SK-N-MC (cell line): ENCODE data around the gene ITIH2.

Experiments
- DNase-seq: peaks from one replicate; pipeline ENCODE4 v3.0.0-alpha.2; 2011; ENCODE audit warnings: low read depth, low spot score
- H3K27ac ChIP-seq: fragments of 200-600 bp; sonication (generic); 2 replicates; pipeline ENCODE4 v1.5.1; 2016; ENCODE audit warnings: mixed run types
- H3K36me3 ChIP-seq: fragments of 200-600 bp; sonication (generic); 2 replicates; pipeline ENCODE4 v1.6.1; 2017; ENCODE audit warnings: antibody characterized with exemption, low read length, mixed read lengths; ENCODE audit not compliant: insufficient read depth
- H3K4me3 ChIP-seq: fragments of 200-600 bp; sonication (generic); 2 replicates; pipeline ENCODE4 v1.5.1; 2016
- H3K9ac ChIP-seq: fragments of 200-600 bp; sonication (generic); 2 replicates; pipeline ENCODE4 v1.8.0; 2017; ENCODE audit warnings: mixed run types, mixed read lengths; ENCODE audit not compliant: insufficient read length
- H3K9me3 ChIP-seq: fragments of 200-600 bp; sonication (generic); 2 replicates; pipeline ENCODE4 v1.6.1; 2017; ENCODE audit warnings: low read depth, mild to moderate bottlenecking, antibody characterized with exemption, low read length, moderate library complexity, mixed read lengths
- EZH2 ChIP-seq: fragments of 200-600 bp; sonication (generic); IDR thresholded peaks from one replicate; pipeline ENCODE4 v1.6.1; 2017; ENCODE audit warnings: antibody characterized with exemption
- FOXP2 ChIP-seq: optimal IDR thresholded peaks from 2 replicates; pipeline ENCODE3; 2011; ENCODE audit warnings: mild to moderate bottlenecking, moderate library complexity; ENCODE audit not compliant: insufficient read depth; ENCODE audit errors: extremely low read length, control extremely low read depth
- POLR2AphosphoS5 ChIP-seq: IDR thresholded peaks from 2 replicates; pipeline ENCODE4 v1.6.1; 2012; ENCODE audit warnings: mild to moderate bottlenecking, low read depth, low read length, borderline replicate concordance

ITIH2 gene

GRCh38 chr10:7787150-7787856 is 84.2 kb downstream of the ITIH2 start:
- H3K36me3 ChIP-seq, result 0 out of 2 replicates have a peak, but pooled peaks cover 3% of the 10 kb centered on the region

GRCh38 chr10:7787857-7788638 is 84.9 kb downstream of the ITIH2 start, which contains the start of the genes ATP5F1C and KIN:
ATP5F1C (plus strand) TSS chr10:7788177; CDS start chr10:7788208, 31 bp downstream.
KIN (minus strand) TSS chr10:7787993; CDS start chr10:7787933, 60 bp downstream.
- peak; percentile 56 for DNase-seq
- Histone ChIP-seq H3K4me3 (peak within 1 kb of the TSS; percentile 83), H3K36me3 (peaks cover 3% of the 10 kb centered on the region; the same call in 1 of the 2 replicates), H3K27ac (no peak within 1 kb of the TSS), H3K9me3 (no peaks in the 10 kb centered on the region), H3K9ac (peak within 1 kb of the TSS; percentile 91)
- peak; percentile 89 for TF ChIP-seq POLR2AphosphoS5
- no peak for TF ChIP-seq EZH2

More at GRCh38 chr10:7787150-7787856, 84.2 kb downstream of the ITIH2 start:
- H3K4me3 ChIP-seq, result peak overlapping the region; percentile 83
- TF ChIP-seq EZH2 (no peak), FOXP2 (no peak), POLR2AphosphoS5 (no peak)
- no peak overlapping the region for H3K27ac ChIP-seq
- no peaks in the 10 kb centered on the region for H3K9me3 ChIP-seq
- no peak for DNase-seq
- peak overlapping the region; percentile 91 for H3K9ac ChIP-seq

GRCh38 chr10:7788639-7789286 is 85.6 kb downstream of the ITIH2 start:
- no peak overlapping the region for H3K27ac ChIP-seq
- H3K9ac ChIP-seq, result peak overlapping the region; percentile 90
- no peaks in the 10 kb centered on the region for H3K9me3 ChIP-seq
- no peak for TF ChIP-seq POLR2AphosphoS5
- no peak for TF ChIP-seq FOXP2
- TF ChIP-seq EZH2, result no peak
- H3K4me3 ChIP-seq, result peak overlapping the region; percentile 83
- peaks cover 3% of the 10 kb centered on the region; the same call in 1 of the 2 replicates for H3K36me3 ChIP-seq
- no peak for DNase-seq

GRCh38 chr10:7789390-7789789 is 86.3 kb downstream of the ITIH2 start:
- no peak for TF ChIP-seq FOXP2
- peak overlapping the region; percentile 83 for H3K4me3 ChIP-seq
- H3K9ac ChIP-seq, result peak overlapping the region; percentile 90
- peaks cover 3% of the 10 kb centered on the region; the same call in 1 of the 2 replicates for H3K36me3 ChIP-seq
- no peak overlapping the region for H3K27ac ChIP-seq
- no peaks in the 10 kb centered on the region for H3K9me3 ChIP-seq
- DNase-seq, result no peak

GRCh38 chr10:7792541-7792940 is 89.4 kb downstream of the ITIH2 start:
- DNase-seq, result no peak
- Histone ChIP-seq H3K9ac (no peak overlapping the region), H3K36me3 (peaks cover 11% of the 10 kb centered on the region; the same call in 1 of the 2 replicates), H3K27ac (no peak overlapping the region), H3K4me3 (no peak overlapping the region), H3K9me3 (no peaks in the 10 kb centered on the region)
- TF ChIP-seq POLR2AphosphoS5, result no peak
- no peak for TF ChIP-seq EZH2
- TF ChIP-seq FOXP2, result no peak

- no peak overlapping the region for H3K27ac ChIP-seq
- TF ChIP-seq EZH2 (no peak), POLR2AphosphoS5 (no peak), FOXP2 (no peak)
- no peak for DNase-seq
- H3K4me3 ChIP-seq, result no peak overlapping the region
- no peaks in the 10 kb centered on the region for H3K9me3 ChIP-seq
- H3K9ac ChIP-seq, result no peak overlapping the region
- peaks cover 20% of the 10 kb centered on the region for H3K36me3 ChIP-seq
Observed at GRCh38 chr10:7794251-7795026, 91.3 kb downstream of the ITIH2 start.

GRCh38 chr10:7795605-7796004 is 92.5 kb downstream of the ITIH2 start:
- H3K4me3 ChIP-seq, result no peak overlapping the region
- H3K27ac ChIP-seq, result no peak overlapping the region
- peaks cover 27% of the 10 kb centered on the region for H3K36me3 ChIP-seq
- no peak for DNase-seq
- no peak for TF ChIP-seq FOXP2
- TF ChIP-seq POLR2AphosphoS5, result no peak
- TF ChIP-seq EZH2, result no peak
- no peaks in the 10 kb centered on the region for H3K9me3 ChIP-seq
- no peak overlapping the region for H3K9ac ChIP-seq
